Type B pancreatic cell (in vitro differentiated cells): ENCODE results near the gene SMCO2. TPM values are rescaled to one million over a fixed set of nuclear protein-coding genes. Genes with fewer than 3 reads are reported as not detected.

Experiments
- DNase-seq: peaks from one replicate; pipeline ENCODE4 v3.0.0; 2021; ENCODE audit warnings: mixed read lengths; ENCODE audit not compliant: unreplicated experiment; ENCODE audit errors: extremely low spot score
- H3K27ac Mint-ChIP-seq: 2 replicates; pipeline ENCODE4 v1.8.0; 2021; ENCODE audit warnings: mild to moderate bottlenecking, mixed read lengths
- H3K27me3 Mint-ChIP-seq: 2 replicates; pipeline ENCODE4 v1.8.0; 2021; ENCODE audit warnings: mixed read lengths
- H3K36me3 Mint-ChIP-seq: 2 replicates; pipeline ENCODE4 v1.8.0; 2021; ENCODE audit warnings: mixed read lengths
- H3K4me1 Mint-ChIP-seq: one replicate; pipeline ENCODE4 v1.8.0; 2021; ENCODE audit warnings: mixed read lengths; ENCODE audit not compliant: unreplicated experiment
- H3K4me3 Mint-ChIP-seq: 2 replicates; pipeline ENCODE4 v1.8.0; 2021; ENCODE audit warnings: mild to moderate bottlenecking, mixed read lengths
- H3K9me3 Mint-ChIP-seq: 2 replicates; pipeline ENCODE4 v1.8.0; 2021; ENCODE audit warnings: mixed read lengths
- CTCF ChIP-seq: fragments of 200-600 bp; sonication (generic); conservative IDR thresholded peaks from 2 replicates; pipeline ENCODE4 v1.5.0; 2021; ENCODE audit warnings: antibody characterized with exemption, mild to moderate bottlenecking
- total RNA-seq: library from RNA; stranded (reverse); gene quantifications from 2 replicates; pipeline ENCODE4 v1.2.1, GENCODE V29; 2021; ENCODE audit warnings: low replicate concordance

The SMCO2 gene
- total RNA-seq, 1 donor from 2014 or later, result not detected

- no peak for DNase-seq
- Mint-ChIP-seq H3K36me3 (no peaks in the 10 kb centered on the region), H3K4me3 (no peak overlapping the region), H3K27me3 (peaks cover 3% of the 10 kb centered on the region), H3K27ac (no peak overlapping the region), H3K4me1 (no peaks in the 10 kb centered on the region), H3K9me3 (no peaks in the 10 kb centered on the region)
- no peak for TF ChIP-seq CTCF
Observed at GRCh38 chr12:27469176-27469736, 22.7 kb downstream of the SMCO2 start.

GRCh38 chr12:27472604-27473003, 26.1 kb downstream of the SMCO2 start:
- no peak overlapping the region for H3K4me3 Mint-ChIP-seq
- DNase-seq, result no peak
- H3K27me3 Mint-ChIP-seq, result peaks cover 3% of the 10 kb centered on the region
- H3K9me3 Mint-ChIP-seq, result peaks cover 4% of the 10 kb centered on the region
- no peak overlapping the region for H3K27ac Mint-ChIP-seq
- TF ChIP-seq CTCF, result no peak
- H3K4me1 Mint-ChIP-seq, result no peaks in the 10 kb centered on the region
- H3K36me3 Mint-ChIP-seq, result peaks cover 9% of the 10 kb centered on the region

GRCh38 chr12:27474344-27474743, 27.8 kb downstream of the SMCO2 start:
- DNase-seq, result no peak
- Mint-ChIP-seq H3K27me3 (peaks cover 3% of the 10 kb centered on the region), H3K9me3 (peaks cover 4% of the 10 kb centered on the region), H3K27ac (no peak overlapping the region), H3K36me3 (peaks cover 14% of the 10 kb centered on the region), H3K4me3 (no peak overlapping the region), H3K4me1 (no peaks in the 10 kb centered on the region)
- no peak for TF ChIP-seq CTCF

- no peak for DNase-seq
- Mint-ChIP-seq H3K9me3 (peaks cover 4% of the 10 kb centered on the region), H3K4me1 (no peaks in the 10 kb centered on the region), H3K27me3 (peaks cover 3% of the 10 kb centered on the region), H3K4me3 (no peak overlapping the region), H3K27ac (no peak overlapping the region), H3K36me3 (peaks cover 14% of the 10 kb centered on the region)
- no peak for TF ChIP-seq CTCF
Observed at GRCh38 chr12:27477049-27477448, 30.5 kb downstream of the SMCO2 start.

- Mint-ChIP-seq H3K4me1 (no peaks in the 10 kb centered on the region), H3K27me3 (peaks cover 3% of the 10 kb centered on the region), H3K27ac (no peak overlapping the region), H3K36me3 (peaks cover 18% of the 10 kb centered on the region), H3K4me3 (no peak overlapping the region), H3K9me3 (peaks cover 8% of the 10 kb centered on the region)
- DNase-seq, result no peak
- TF ChIP-seq CTCF, result no peak
Observed at GRCh38 chr12:27478949-27479348, 32.4 kb downstream of the SMCO2 start.

GRCh38 chr12:27480016-27480415, 33.5 kb downstream of the SMCO2 start:
- no peak for DNase-seq
- TF ChIP-seq CTCF, result no peak
- H3K4me3 Mint-ChIP-seq, result no peak overlapping the region
- H3K9me3 Mint-ChIP-seq, result peaks cover 8% of the 10 kb centered on the region
- no peak overlapping the region for H3K27ac Mint-ChIP-seq
- peaks cover 3% of the 10 kb centered on the region for H3K27me3 Mint-ChIP-seq
- peaks cover 14% of the 10 kb centered on the region for H3K36me3 Mint-ChIP-seq
- no peaks in the 10 kb centered on the region for H3K4me1 Mint-ChIP-seq
